ENCODE measurements around the gene ARHGAP8.

GRCh38 chr22:44907765-44908737 lies 155.7 kb downstream of the ARHGAP8 start:
- TF ChIP-seq CTCF (conservative IDR thresholded peaks at IDR 0.05 in 1 of 2, IDR thresholded peaks at IDR 0.05 in 1 of 2; ENCODE audit: extremely low read depth in 1 of 2, insufficient read depth in 1 of 2, low read depth in 1 of 2, low read length in 2 of 2) (no peak), EZH2 (IDR thresholded peaks at IDR 0.05; ENCODE audit: borderline replicate concordance, low read length) (no peak)

Measured in mammary epithelial cell (primary cell).